NB4 (cell line): ENCODE data around the gene PDE3A.

Source experiments
- CTCF ChIP-seq: IDR thresholded peaks from one replicate; pipeline ENCODE4 v1.5.1; 2012; ENCODE audit warnings: low read depth, low read length
- MYC ChIP-seq: IDR thresholded peaks from 2 replicates; pipeline ENCODE4 v1.6.1; 2011; ENCODE audit warnings: low read depth, low read length
- POLR2A ChIP-seq: IDR thresholded peaks from 2 replicates; pipeline ENCODE4 v1.6.1; 2011; ENCODE audit warnings: mild to moderate bottlenecking; ENCODE audit not compliant: insufficient read length; ENCODE audit errors: extremely low read depth
- TF ChIP-seq, protein P1 (sequence below): IDR thresholded peaks from 2 replicates; pipeline ENCODE4 v1.6.1; 2011; ENCODE audit warnings: low read depth, low read length

- TF ChIP-seq CTCF (no peak), MYC (no peak), POLR2A (no peak)
- TF ChIP-seq, protein P1, sequence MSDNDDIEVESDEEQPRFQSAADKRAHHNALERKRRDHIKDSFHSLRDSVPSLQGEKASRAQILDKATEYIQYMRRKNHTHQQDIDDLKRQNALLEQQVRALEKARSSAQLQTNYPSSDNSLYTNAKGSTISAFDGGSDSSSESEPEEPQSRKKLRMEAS: no peak
Measured at GRCh38 chr12:20483776-20484175, 115.4 kb downstream of the PDE3A start.
